Body of pancreas (tissue), 4 donors: ENCODE measurements around the gene PLCH1. TPM values are rescaled to one million over a fixed set of nuclear protein-coding genes. Genes with fewer than 3 reads are reported as not detected.

ENCODE experiments used
- ATAC-seq: fragments of 150-250 bp; one replicate; pipeline ENCODE4 v1.9.1; 2016
- DNase-seq, 4 donors: peaks; one replicate each; pipeline ENCODE4 v3.0.0-alpha.2; 2019
- H3K27ac ChIP-seq, 4 donors: fragments of 200-600 bp; sonication (generic); 1 replicate in 3 of 4; 2 replicates in 1 of 4; pipeline versions ENCODE4 v1.5.1 to v1.6.1; 2016 to 2019; ENCODE audit warnings: mild to moderate bottlenecking in 1 of 4, mixed read lengths in 1 of 4, moderate library complexity in 1 of 4
- H3K27me3 ChIP-seq, 2 donors: fragments of 200-600 bp; sonication (generic); one replicate each; pipeline ENCODE4 v1.6.0; 2016; ENCODE audit warnings: mild to moderate bottlenecking in 1 of 2
- H3K36me3 ChIP-seq, 2 donors: fragments of 200-600 bp; sonication (generic); replicated peaks in 1 of 2; 2 replicates each; pipeline ENCODE4 v1.5.1; 2016; ENCODE audit warnings: low read depth in 2 of 2; ENCODE audit not compliant: insufficient read depth in 1 of 2
- H3K4me1 ChIP-seq: fragments of 200-600 bp; sonication (generic); one replicate; pipeline ENCODE4 v1.6.0; 2016
- H3K4me3 ChIP-seq, 2 donors: fragments of 200-600 bp; sonication (generic); 1 replicate in 1 of 2; 2 replicates in 1 of 2; pipeline ENCODE4 v1.5.1; 2016 to 2019
- H3K9me3 ChIP-seq, 3 donors: fragments of 200-600 bp; sonication (generic); 1 replicate in 2 of 3; 2 replicates in 1 of 3; pipeline ENCODE4 v1.5.1; 2016
- CTCF ChIP-seq, 7 experiments: fragments of 450-650 bp in 4 of 7; fragments of 200-600 bp in 3 of 7; sonication (generic) in 3 of 7; IDR thresholded peaks; one replicate each; pipeline ENCODE4 v1.5.1; 2016 to 2019; ENCODE audit warnings: antibody characterized with exemption in 7 of 7
- POLR2A ChIP-seq, 3 donors: fragments of 450-650 bp; IDR thresholded peaks; one replicate each; pipeline ENCODE4 v1.6.1; 2016; ENCODE audit warnings: antibody characterized with exemption in 3 of 3, mild to moderate bottlenecking in 2 of 3
- WGBS, 2 donors: methylation state at CpG; one replicate each; pipeline ENCODE4 v1.1.5; 2017; 5-methylcytosine and 5-hydroxymethylcytosine counted together
- intact Hi-C: fragments of 100-400 bp; cut with DNase I; formaldehyde crosslinking; loops from one replicate; pipeline ENCODE4 v1.15.1; 2023
- total RNA-seq, 2 donors: library from RNA; depleted of rRNA; stranded (reverse); fragments of >200 nt; gene quantifications; one replicate each; pipeline ENCODE4 v1.1.0, GENCODE V29; 2016

PLCH1 gene
- total RNA-seq, 2 donors from 2014 or later, result 3.0 to 5.2 TPM

- WGBS, 2 donors, result 93 to 100% methylated on average over 1 of the region's 1 CpG
- Histone ChIP-seq H3K9me3 (no peaks in the 10 kb centered on the region), H3K4me1 (no peaks in the 10 kb centered on the region), H3K4me3 (no peak overlapping the region), H3K27ac (no peak overlapping the region), H3K36me3 (no peaks in the 10 kb centered on the region), H3K27me3 (no peaks in the 10 kb centered on the region)
- intact Hi-C loops, result no loop called here
- ATAC-seq, result no peak
- DNase-seq, result no peak
- TF ChIP-seq CTCF (IDR thresholded peaks at IDR 0.05), result no peak
- TF ChIP-seq POLR2A (IDR thresholded peaks at IDR 0.05), result no peak
Measured at GRCh38 chr3:155365178-155365783, 379.6 kb downstream of the PLCH1 start.

GRCh38 chr3:155364492-155364891 lies 380.4 kb downstream of the PLCH1 start:
- Histone ChIP-seq H3K4me1 (no peaks in the 10 kb centered on the region), H3K36me3 (no peaks in the 10 kb centered on the region), H3K4me3 (no peak overlapping the region), H3K27ac (no peak overlapping the region), H3K9me3 (no peaks in the 10 kb centered on the region), H3K27me3 (no peaks in the 10 kb centered on the region)
- TF ChIP-seq POLR2A (IDR thresholded peaks at IDR 0.05) (no peak), CTCF (IDR thresholded peaks at IDR 0.05) (no peak)
- WGBS, 2 donors, result 82 to 93% methylated on average over 2 of the region's 2 CpGs
- intact Hi-C loops, result no loop called here
- ATAC-seq (no peak), DNase-seq (no peak)

GRCh38 chr3:155363690-155364070 lies 381.2 kb downstream of the PLCH1 start:
- ATAC-seq, result no peak
- WGBS, 2 donors, result 38 to 49% methylated on average over 3 of the region's 3 CpGs
- intact Hi-C loops, result no loop called here

GRCh38 chr3:155362808-155363689 lies 381.8 kb downstream of the PLCH1 start:
- H3K27me3 ChIP-seq, result no peaks in the 10 kb centered on the region
- no peak for DNase-seq
- WGBS, 2 donors, result 55 to 57% methylated on average over 10 of the region's 10 CpGs
- no peak for ATAC-seq
- H3K36me3 ChIP-seq, result no peaks in the 10 kb centered on the region
- TF ChIP-seq POLR2A (IDR thresholded peaks at IDR 0.05) (no peak), CTCF (IDR thresholded peaks at IDR 0.05) (no peak)
- no peak overlapping the region for H3K4me3 ChIP-seq
- H3K27ac ChIP-seq, result no peak overlapping the region
- no peaks in the 10 kb centered on the region for H3K4me1 ChIP-seq
- no peaks in the 10 kb centered on the region for H3K9me3 ChIP-seq
- intact Hi-C loops, result no loop called here

More at GRCh38 chr3:155363690-155364070, 381.2 kb downstream of the PLCH1 start:
- Histone ChIP-seq H3K27me3 (no peaks in the 10 kb centered on the region), H3K36me3 (no peaks in the 10 kb centered on the region), H3K4me3 (no peak overlapping the region), H3K4me1 (no peaks in the 10 kb centered on the region), H3K9me3 (no peaks in the 10 kb centered on the region), H3K27ac (no peak overlapping the region)
- no peak for DNase-seq
- TF ChIP-seq CTCF (IDR thresholded peaks at IDR 0.05), result no peak
- TF ChIP-seq POLR2A (IDR thresholded peaks at IDR 0.05), result no peak
